Suprapubic skin (tissue), 4 donors: Measurements from ENCODE around the gene HDC. TPM values are rescaled to one million over a fixed set of nuclear protein-coding genes. Genes with fewer than 3 reads are reported as not detected.

Source experiments
- DNase-seq, 2 donors: peaks; one replicate each; pipeline ENCODE4 v3.0.0-alpha.2; 2019; ENCODE audit warnings: low spot score in 2 of 2
- H3K27ac ChIP-seq: fragments of 200-600 bp; sonication (generic); one replicate; pipeline ENCODE4 v1.5.1; 2019
- H3K27me3 ChIP-seq: fragments of 200-600 bp; sonication (generic); one replicate; pipeline ENCODE4 v1.5.1; 2019
- H3K36me3 ChIP-seq: fragments of 200-600 bp; sonication (generic); one replicate; pipeline ENCODE4 v1.5.1; 2019
- H3K4me1 ChIP-seq: fragments of 200-600 bp; sonication (generic); one replicate; pipeline ENCODE4 v1.5.1; 2019
- H3K4me3 ChIP-seq: fragments of 200-600 bp; sonication (generic); one replicate; pipeline ENCODE4 v1.5.1; 2019; ENCODE audit warnings: mild to moderate bottlenecking
- H3K9me3 ChIP-seq: fragments of 200-600 bp; sonication (generic); one replicate; pipeline ENCODE4 v1.5.1; 2019
- CTCF ChIP-seq, 2 donors: fragments of 200-600 bp in 1 of 2; fragments of 450-650 bp in 1 of 2; sonication (generic) in 1 of 2; IDR thresholded peaks; one replicate each; pipeline ENCODE4 v1.5.1; 2016 to 2019; ENCODE audit warnings: antibody characterized with exemption in 2 of 2, mild to moderate bottlenecking in 1 of 2, moderate library complexity in 1 of 2
- EP300 ChIP-seq: sonication (generic); formaldehyde crosslinking; IDR thresholded peaks from one replicate; pipeline ENCODE4 v1.6.1; 2017; ENCODE audit warnings: antibody characterized with exemption
- POLR2A ChIP-seq, 2 donors: fragments of 450-650 bp; IDR thresholded peaks; one replicate each; pipeline ENCODE4 v1.6.1; 2017; ENCODE audit warnings: antibody characterized with exemption in 2 of 2, mild to moderate bottlenecking in 2 of 2, moderate library complexity in 2 of 2
- POLR2AphosphoS5 ChIP-seq, 3 donors: sonication (generic); formaldehyde crosslinking; IDR thresholded peaks; one replicate each; pipeline ENCODE4 v1.6.1; 2017; ENCODE audit warnings: antibody characterized with exemption in 3 of 3
- WGBS: methylation state at CpG from one replicate; pipeline ENCODE4 v1.1.5; 2018; 5-methylcytosine and 5-hydroxymethylcytosine counted together
- total RNA-seq, 4 donors: library from RNA; depleted of rRNA; stranded (reverse); fragments of >200 nt; gene quantifications; one replicate each; pipeline ENCODE4 v1.1.0, GENCODE V29; 2016

The HDC gene
- total RNA-seq, 4 donors from 2014 or later, result 0.36 to 0.81 TPM; not detected in 2

GRCh38 chr15:50228866-50229265 is 36.7 kb downstream of the HDC start:
- Histone ChIP-seq H3K36me3 (no peaks in the 10 kb centered on the region), H3K9me3 (no peaks in the 10 kb centered on the region), H3K27ac (no peak overlapping the region), H3K4me1 (no peaks in the 10 kb centered on the region), H3K27me3 (no peaks in the 10 kb centered on the region), H3K4me3 (no peak overlapping the region)
- 70% methylated on average over 3 of the region's 3 CpGs for WGBS
- TF ChIP-seq POLR2AphosphoS5 (IDR thresholded peaks at IDR 0.05), result no peak
- no peak for TF ChIP-seq CTCF (IDR thresholded peaks at IDR 0.05)
- no peak for TF ChIP-seq POLR2A (IDR thresholded peaks at IDR 0.05)
- no peak for TF ChIP-seq EP300
- DNase-seq, result no peak

GRCh38 chr15:50227076-50227475 is 38.5 kb downstream of the HDC start:
- no peak overlapping the region for H3K27ac ChIP-seq
- no peaks in the 10 kb centered on the region for H3K4me1 ChIP-seq
- no peaks in the 10 kb centered on the region for H3K36me3 ChIP-seq
- TF ChIP-seq POLR2AphosphoS5 (IDR thresholded peaks at IDR 0.05), result no peak
- no peak for TF ChIP-seq CTCF (IDR thresholded peaks at IDR 0.05)
- TF ChIP-seq EP300, result no peak
- TF ChIP-seq POLR2A (IDR thresholded peaks at IDR 0.05), result no peak
- no peaks in the 10 kb centered on the region for H3K9me3 ChIP-seq
- H3K4me3 ChIP-seq, result no peak overlapping the region
- WGBS, result 82% methylated on average over 5 of the region's 5 CpGs
- no peak for DNase-seq
- H3K27me3 ChIP-seq, result no peaks in the 10 kb centered on the region

- TF ChIP-seq EP300 (no peak), POLR2AphosphoS5 (IDR thresholded peaks at IDR 0.05) (no peak), POLR2A (IDR thresholded peaks at IDR 0.05) (no peak), CTCF (IDR thresholded peaks at IDR 0.05) (no peak)
- Histone ChIP-seq H3K4me1 (no peaks in the 10 kb centered on the region), H3K36me3 (no peaks in the 10 kb centered on the region), H3K27ac (no peak overlapping the region), H3K9me3 (no peaks in the 10 kb centered on the region), H3K27me3 (no peaks in the 10 kb centered on the region), H3K4me3 (no peak overlapping the region)
- 92% methylated on average over 3 of the region's 3 CpGs for WGBS
- no peak for DNase-seq
Observed at GRCh38 chr15:50225938-50226337, 39.6 kb downstream of the HDC start.

GRCh38 chr15:50225057-50225456 is 40.5 kb downstream of the HDC start:
- DNase-seq, result no peak
- no peaks in the 10 kb centered on the region for H3K4me1 ChIP-seq
- TF ChIP-seq POLR2A (IDR thresholded peaks at IDR 0.05) (no peak), EP300 (no peak), POLR2AphosphoS5 (IDR thresholded peaks at IDR 0.05) (no peak), CTCF (IDR thresholded peaks at IDR 0.05) (no peak)
- no peaks in the 10 kb centered on the region for H3K9me3 ChIP-seq
- H3K36me3 ChIP-seq, result no peaks in the 10 kb centered on the region
- no peaks in the 10 kb centered on the region for H3K27me3 ChIP-seq
- H3K4me3 ChIP-seq, result no peak overlapping the region
- no peak overlapping the region for H3K27ac ChIP-seq
- WGBS, result 94% methylated on average over 1 of the region's 1 CpG

GRCh38 chr15:50224606-50225005 is 40.9 kb downstream of the HDC start:
- TF ChIP-seq EP300 (no peak), CTCF (IDR thresholded peaks at IDR 0.05) (no peak), POLR2AphosphoS5 (IDR thresholded peaks at IDR 0.05) (no peak), POLR2A (IDR thresholded peaks at IDR 0.05) (no peak)

More at GRCh38 chr15:50224606-50225005, 40.9 kb downstream of the HDC start:
- Histone ChIP-seq H3K4me3 (no peak overlapping the region), H3K4me1 (no peaks in the 10 kb centered on the region), H3K27me3 (no peaks in the 10 kb centered on the region), H3K27ac (no peak overlapping the region), H3K9me3 (no peaks in the 10 kb centered on the region), H3K36me3 (no peaks in the 10 kb centered on the region)
- no peak for DNase-seq
- 72% methylated on average over 5 of the region's 5 CpGs for WGBS
